HG03135 (cell line): ENCODE measurements around the gene SBF2.
"Not testable (repeated sequence)": the region's sequence is repeated elsewhere in the genome, so short reads cannot be mapped to it uniquely, and the experiment has no call there.

Source experiments
- ATAC-seq: cut with Tn5 transposase; IDR thresholded peaks from one replicate; pipeline ENCODE4 v1.9.1; 2021; ENCODE audit warnings: mild to moderate bottlenecking, moderate library complexity; ENCODE audit not compliant: unreplicated experiment

SBF2 gene

GRCh38 chr11:10268746-10269488 is 25.1 kb downstream of the SBF2 start:
- no peak for ATAC-seq

GRCh38 chr11:10267821-10268220 is 26.2 kb downstream of the SBF2 start:
- ATAC-seq: no peak

GRCh38 chr11:10265936-10266335 is 28.1 kb downstream of the SBF2 start:
- ATAC-seq: no peak

GRCh38 chr11:10264716-10265115 is 29.3 kb downstream of the SBF2 start:
- not testable (repeated sequence) for ATAC-seq

GRCh38 chr11:10263929-10264328 is 30.1 kb downstream of the SBF2 start:
- no peak for ATAC-seq

- ATAC-seq: no peak
These were observed 32.2 kb downstream of the SBF2 start for GRCh38 chr11:10261821-10262220.

GRCh38 chr11:10257478-10257877 is 36.5 kb downstream of the SBF2 start:
- no peak for ATAC-seq

GRCh38 chr11:10255388-10256125 is 38.5 kb downstream of the SBF2 start:
- no peak for ATAC-seq

GRCh38 chr11:10249448-10250131 is 44.4 kb downstream of the SBF2 start:
- ATAC-seq: not testable (repeated sequence)

- ATAC-seq: no peak
These were observed 47.0 kb downstream of the SBF2 start for GRCh38 chr11:10247011-10247410.

- no peak for ATAC-seq
These were observed 50.0 kb downstream of the SBF2 start for GRCh38 chr11:10243896-10244575.

GRCh38 chr11:10236840-10237239 is 57.2 kb downstream of the SBF2 start:
- ATAC-seq: no peak

GRCh38 chr11:10233581-10233980 is 60.4 kb downstream of the SBF2 start:
- no peak for ATAC-seq

GRCh38 chr11:10232756-10233155 is 61.3 kb downstream of the SBF2 start:
- no peak for ATAC-seq

- ATAC-seq: not testable (repeated sequence)
These were observed 62.2 kb downstream of the SBF2 start for GRCh38 chr11:10231803-10232202.

- ATAC-seq: no peak
These were observed 68.5 kb downstream of the SBF2 start for GRCh38 chr11:10225553-10225952.

GRCh38 chr11:10222399-10222798 is 71.6 kb downstream of the SBF2 start:
- no peak for ATAC-seq

GRCh38 chr11:10221342-10221741 is 72.7 kb downstream of the SBF2 start:
- ATAC-seq: no peak

GRCh38 chr11:10211470-10211869 is 82.5 kb downstream of the SBF2 start:
- ATAC-seq: no peak

GRCh38 chr11:10209326-10209725 is 84.7 kb downstream of the SBF2 start:
- ATAC-seq: no peak

GRCh38 chr11:10208131-10208575 is 85.9 kb downstream of the SBF2 start:
- ATAC-seq: no peak
